IPS-NIHi7 (cell line): ENCODE data around the gene PEX7.
"Not testable (repeated sequence)": the region's sequence is repeated elsewhere in the genome, so short reads cannot be mapped to it uniquely, and the experiment has no call there.

Source experiments
- DNase-seq: peaks from one replicate; pipeline ENCODE4 v3.0.0; 2012; ENCODE audit warnings: mixed read lengths; ENCODE audit errors: extremely low spot score

PEX7 gene

GRCh38 chr6:136950436-136951126 lies 128.2 kb downstream of the PEX7 start:
- no peak for DNase-seq

DNA sequence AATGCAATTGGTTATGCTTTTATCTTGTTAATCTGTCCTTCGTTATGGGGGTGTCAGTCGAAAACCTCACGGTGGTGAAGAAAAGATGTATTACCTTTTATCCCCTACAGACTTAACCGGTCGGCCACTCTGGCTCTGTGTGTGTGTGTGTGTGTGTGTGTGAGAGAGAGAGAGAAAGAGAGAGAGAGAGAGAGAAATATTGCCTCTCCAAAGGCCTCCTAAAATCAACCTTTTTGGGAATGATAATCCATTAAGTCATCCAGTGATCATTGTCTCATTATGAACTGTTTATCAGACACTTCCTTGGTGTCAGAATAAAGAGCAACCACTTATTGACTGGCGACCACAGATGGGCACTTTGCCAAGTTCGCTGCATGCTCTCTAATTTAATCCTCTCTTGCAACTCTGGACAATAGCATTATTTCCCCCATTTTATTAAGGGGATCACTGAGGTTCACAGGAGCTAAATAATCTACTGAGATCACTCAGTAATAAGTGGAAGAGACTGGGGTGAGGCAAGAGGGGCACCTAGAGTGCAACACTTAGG lies 130.4 kb downstream of the PEX7 start:
- no peak for DNase-seq

GRCh38 chr6:136955123-136955522 lies 132.7 kb downstream of the PEX7 start:
- DNase-seq, result no peak

- peak; percentile 67 for DNase-seq
Measured at GRCh38 chr6:136956590-136957544, 134.5 kb downstream of the PEX7 start.

DNA sequence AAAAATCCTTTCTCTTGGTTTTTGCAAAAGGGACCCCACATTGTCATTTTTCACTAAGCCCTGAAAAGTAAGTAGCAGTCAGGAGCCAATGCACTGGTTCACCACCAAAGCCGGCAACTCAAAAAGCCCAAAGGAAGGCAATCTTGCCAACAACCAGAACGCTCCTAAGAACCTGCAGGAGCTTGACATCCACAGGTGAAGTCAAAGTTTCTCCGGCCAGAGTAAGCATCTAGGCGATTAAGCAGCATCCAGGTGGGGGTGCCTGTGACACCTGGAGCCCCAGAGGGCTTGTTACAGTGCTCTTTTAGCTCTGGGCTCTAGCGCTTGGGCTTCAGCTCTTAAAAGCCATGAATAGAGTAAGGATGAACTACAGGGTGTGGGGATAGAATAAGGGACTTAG lies 135.8 kb downstream of the PEX7 start:
- no peak for DNase-seq

DNA sequence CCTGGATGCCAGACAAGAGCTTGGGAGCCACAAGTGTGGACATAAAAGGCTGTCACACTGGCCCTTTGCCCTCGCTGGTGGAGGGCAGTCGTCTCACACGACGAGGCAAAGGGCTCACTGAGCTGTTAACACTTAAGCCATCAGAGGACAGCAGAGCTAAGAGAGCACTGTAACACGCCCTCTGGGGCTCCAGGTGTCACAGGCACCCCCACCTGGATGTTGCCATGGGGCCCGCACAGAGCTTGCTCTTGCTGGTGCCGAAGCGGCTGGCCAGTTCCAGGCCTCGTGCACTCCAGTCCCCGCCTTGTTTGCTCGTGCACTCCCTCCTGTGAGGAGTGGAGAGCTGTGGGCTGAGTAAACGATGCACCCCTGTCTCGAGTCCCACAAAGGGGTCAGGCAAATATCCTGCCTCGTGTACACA lies 137.1 kb downstream of the PEX7 start:
- DNase-seq, result peak; percentile 33

GRCh38 chr6:136959935-136960334 lies 137.5 kb downstream of the PEX7 start:
- DNase-seq, result not testable (repeated sequence)

GRCh38 chr6:136960781-136961180 lies 138.4 kb downstream of the PEX7 start:
- no peak for DNase-seq

GRCh38 chr6:136961848-136962247 lies 139.5 kb downstream of the PEX7 start:
- DNase-seq, result no peak

- peak; percentile 35 for DNase-seq
Measured at GRCh38 chr6:136962661-136963060, 140.3 kb downstream of the PEX7 start.

- no peak for DNase-seq
Measured at GRCh38 chr6:136963259-136963658, 140.9 kb downstream of the PEX7 start.
